Activated CD4-positive, alpha-beta T cell treated with anti-CD3 and anti-CD28 coated beads, Interleukin-2, amount 50 U/mL, for 24 hours (primary cell): ENCODE measurements around the gene E2F3.
A peak's percentile ranks its signal among the peaks of the same experiment; 100 is the strongest.

Experiments
- DNase-seq, 2 donors: peaks; one replicate each; pipeline ENCODE4 v3.0.0-alpha.2; 2020; ENCODE audit warnings: low read depth in 1 of 2, low spot score in 1 of 2

Gene E2F3

GRCh38 chr6:20402092-20402341 lies 338 bp downstream of the E2F3 start:
- no peak for DNase-seq

DNA sequence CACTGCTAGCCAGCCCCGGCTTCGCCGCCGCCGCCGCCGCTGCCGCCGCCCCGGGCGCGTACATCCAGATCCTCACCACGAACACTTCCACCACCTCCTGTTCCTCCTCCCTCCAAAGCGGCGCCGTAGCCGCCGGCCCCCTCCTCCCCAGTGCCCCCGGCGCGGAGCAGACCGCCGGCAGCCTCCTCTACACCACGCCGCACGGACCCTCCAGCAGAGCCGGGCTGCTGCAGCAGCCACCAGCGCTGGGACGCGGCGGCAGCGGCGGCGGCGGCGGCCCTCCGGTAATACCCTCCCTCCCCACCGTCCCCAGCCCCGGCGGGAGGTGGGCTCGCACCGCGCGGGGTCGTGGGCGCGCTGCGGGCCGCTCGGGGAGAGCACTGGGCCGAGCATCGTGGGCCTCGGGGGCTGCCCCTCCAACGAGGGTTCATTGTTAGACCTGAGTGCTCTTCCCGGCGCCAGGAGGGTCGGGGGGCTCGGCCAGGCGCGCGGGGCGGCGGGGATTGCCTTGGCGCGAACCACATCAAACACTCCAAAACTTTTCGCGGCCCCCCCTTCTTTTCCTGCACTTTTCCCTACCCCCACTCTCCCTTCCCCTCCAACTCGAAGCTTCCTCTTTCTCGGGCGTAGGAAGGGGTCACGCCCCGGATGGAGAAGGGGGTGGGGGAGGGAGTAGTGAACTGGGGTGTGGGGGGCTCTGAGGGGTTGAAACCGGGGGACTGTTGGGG lies 827 bp downstream of the E2F3 start:
- DNase-seq = peak; percentile 33 to 49

- peak; percentile 79 to 83 for DNase-seq
Measured at GRCh38 chr6:20403070-20403765, 1.5 kb downstream of the E2F3 start.

DNA sequence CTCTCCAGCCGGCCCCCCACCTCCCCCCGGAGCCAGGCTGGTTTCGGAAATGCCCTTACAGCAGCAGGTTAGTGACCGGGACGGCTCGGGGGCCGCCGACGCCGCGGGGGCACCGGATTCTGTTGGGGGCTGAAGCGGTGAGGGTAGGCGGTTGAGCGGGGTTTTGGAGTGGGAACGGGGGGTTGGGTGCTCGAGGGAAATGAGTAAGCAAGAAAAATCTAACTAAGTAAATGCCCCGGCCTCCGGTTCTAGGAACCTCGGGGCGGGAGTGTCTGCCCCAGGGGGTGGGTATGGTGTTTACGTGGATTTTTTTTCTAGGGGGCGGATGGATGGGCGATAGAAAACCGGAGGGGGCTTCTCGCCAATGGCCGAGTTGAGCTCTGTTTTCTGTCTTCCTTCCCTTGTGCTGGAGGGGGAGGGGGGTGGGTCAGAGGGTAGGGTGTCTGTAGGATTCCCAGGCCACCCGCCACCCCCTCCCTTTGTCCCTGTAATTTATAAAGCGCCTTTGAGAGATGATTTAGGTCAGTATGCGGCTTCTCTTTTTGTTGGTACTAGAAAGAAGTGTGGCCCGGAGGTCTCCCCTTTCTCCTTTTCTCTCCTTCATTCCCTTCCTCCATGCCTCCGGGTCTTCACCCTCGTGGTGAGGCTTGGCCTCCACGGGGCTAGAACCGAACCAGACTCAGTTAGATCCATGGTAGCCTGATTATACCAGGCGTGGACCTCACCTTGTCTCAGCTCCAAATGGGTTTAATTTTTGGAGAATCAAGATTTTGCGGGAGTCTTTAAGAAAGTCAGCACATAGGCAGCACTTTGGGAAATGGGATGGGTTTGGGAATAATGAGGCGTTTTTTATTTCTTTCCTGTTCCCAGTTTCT lies 2.3 kb downstream of the E2F3 start:
- DNase-seq = peak; percentile 69 to 70

- DNase-seq = peak; percentile 29 to 65
Measured at GRCh38 chr6:20404641-20405032, 3.0 kb downstream of the E2F3 start.

DNA sequence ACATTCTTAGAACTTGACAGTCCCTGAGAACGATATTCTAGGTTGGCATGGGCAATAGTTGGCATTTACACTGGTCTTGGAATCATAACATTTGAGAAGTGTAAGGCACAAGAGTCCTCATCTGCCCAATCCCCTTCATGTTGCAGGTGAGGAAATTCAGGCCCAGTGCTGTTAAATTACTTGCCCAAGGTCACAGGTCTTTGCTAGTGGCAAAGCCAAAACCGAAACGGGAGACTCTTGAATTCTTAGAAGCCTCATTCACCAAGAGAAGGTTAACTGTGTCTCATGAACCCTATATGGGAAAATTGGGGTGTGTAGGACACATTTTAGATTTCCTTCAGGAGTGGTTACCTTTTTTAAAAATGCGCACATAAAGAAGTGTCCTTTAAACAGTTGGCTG lies 7.2 kb downstream of the E2F3 start:
- DNase-seq = no peak

DNA sequence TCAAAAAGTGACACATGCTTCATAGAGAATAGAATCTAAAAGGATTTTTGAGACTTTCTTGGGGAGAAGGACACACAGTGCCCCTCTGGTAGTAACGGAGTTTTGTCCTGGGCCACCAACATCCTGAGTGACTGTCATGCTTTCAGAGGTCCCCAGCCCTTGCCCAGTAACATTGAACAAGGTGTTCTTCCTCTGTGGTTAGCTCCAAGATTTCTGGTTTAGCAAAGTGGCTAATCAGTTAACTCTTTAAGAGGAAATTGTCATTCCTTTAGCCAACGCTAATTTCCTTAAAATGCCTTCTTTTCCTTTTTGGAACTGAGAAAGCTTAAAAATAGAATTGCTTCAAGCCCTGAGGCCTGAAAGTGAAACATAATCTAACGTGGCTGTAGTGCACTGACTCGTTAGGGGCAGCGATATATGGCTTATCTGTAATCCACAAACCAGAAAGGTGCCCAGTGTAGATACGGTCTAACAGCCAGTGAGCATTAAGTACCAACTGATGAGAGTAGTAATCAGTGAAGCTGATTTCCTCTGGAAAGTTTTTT lies 7.8 kb downstream of the E2F3 start:
- DNase-seq = no peak

GRCh38 chr6:20411544-20411943 lies 9.9 kb downstream of the E2F3 start:
- DNase-seq = no peak

DNA sequence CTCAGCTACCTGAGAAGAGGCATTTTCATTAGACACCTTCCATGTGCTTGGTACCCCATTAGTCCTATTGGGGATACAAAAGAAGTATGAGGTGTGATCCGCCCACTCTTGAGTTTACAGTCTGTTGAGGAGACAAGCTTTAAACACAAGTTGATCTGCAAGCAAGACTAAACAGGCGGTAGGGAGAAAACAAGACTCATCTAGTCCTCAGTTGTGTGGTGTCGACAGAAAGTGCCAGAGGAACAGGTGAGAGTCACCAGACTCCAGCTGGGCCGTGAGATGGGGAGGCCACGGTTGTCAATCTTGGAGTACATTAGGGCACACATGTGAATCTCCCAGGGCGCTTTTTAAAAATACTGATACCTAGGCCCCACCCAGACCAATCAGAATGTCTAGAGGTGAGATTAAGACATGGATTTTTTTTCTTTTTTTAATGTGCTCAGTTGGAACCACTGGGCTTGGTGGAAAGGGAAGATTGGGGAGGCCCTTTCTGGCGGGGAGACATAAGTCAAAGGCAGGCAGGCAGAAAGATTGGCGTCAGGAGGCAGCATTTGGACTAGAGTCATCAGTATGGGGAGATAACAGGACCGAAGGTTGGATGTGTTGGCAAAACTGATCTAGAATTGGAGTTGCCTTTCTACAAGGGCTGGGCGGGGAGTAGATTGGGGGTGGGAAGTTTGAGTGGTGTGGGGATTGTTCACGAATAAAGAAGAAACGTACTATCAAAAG lies 10.4 kb downstream of the E2F3 start:
- DNase-seq = no peak

GRCh38 chr6:20412682-20413073 lies 11.0 kb downstream of the E2F3 start:
- no peak for DNase-seq

DNA sequence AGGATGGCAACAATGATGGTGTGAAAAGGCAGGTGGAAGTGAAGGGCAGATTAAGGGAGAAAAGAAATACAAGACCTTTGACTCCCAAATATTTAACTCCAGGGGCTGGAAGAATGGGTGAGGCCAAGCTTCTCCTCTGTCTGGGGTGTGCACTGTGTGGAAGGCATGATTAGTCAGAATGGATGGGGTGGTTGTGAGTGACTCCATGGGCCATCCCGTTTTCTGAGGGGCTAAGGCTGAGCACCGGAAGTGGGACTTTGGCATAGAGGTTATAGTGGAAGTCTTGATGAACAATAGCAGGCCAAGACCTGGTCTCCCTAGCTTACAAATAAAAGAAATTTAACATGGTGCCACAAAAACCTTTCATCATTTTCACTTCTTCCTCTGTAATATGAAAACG lies 12.1 kb downstream of the E2F3 start:
- no peak for DNase-seq

DNA sequence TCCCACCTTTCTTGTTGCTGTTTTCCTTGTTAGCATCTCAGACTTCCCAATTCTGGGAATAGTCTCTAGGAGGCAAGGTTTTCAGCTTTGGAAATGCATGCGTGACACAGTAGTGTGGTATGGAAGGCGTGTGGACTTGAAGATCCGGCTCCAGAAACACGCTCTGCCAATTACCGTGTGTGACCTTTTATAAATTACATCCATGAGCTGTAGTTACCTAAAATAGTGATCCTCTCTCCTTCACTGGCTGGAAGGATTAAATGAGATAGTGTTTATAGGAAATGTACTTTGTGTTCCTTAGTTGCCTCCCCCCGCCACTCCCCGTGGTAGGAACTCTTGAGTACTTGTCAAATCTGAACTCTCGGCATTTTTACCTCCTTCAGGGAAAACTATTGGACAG lies 13.0 kb downstream of the E2F3 start:
- DNase-seq = no peak

- no peak for DNase-seq
Measured at GRCh38 chr6:20415304-20415703, 13.6 kb downstream of the E2F3 start.

DNA sequence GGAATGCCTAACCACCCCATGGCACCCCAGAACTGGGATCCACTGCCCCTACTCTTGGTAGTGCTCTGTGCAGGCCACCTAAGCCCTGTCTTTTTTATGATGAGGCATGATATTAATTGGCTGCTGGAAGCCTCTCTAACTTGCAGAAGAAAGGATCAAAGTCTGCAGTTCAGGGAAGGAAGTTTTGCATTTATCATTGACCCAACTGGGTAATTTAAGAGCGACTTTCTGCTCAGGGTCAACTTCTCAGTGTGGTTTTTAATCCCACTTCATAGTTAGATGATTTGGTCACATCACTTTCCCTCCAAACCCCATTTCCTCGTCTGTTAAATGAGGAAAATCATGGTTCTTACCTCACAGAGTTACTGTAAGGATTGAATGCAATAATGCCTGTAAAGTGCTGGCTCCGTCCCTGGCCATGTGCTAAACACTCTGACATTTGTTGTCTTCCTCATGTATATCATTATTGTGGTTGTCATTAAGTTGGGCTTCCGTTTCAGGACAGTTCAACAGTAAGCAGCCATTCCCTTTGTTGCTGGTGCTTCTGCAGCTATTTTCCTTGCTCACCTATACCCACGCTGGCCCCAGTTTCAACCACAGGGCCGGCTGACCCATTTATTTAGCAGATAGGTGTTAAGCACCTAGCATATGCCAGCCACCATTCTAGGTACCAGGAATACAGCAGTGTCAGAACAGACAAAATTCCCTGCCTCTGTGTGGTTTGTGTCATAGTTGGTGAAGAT lies 14.2 kb downstream of the E2F3 start:
- no peak for DNase-seq

- DNase-seq = no peak
Measured at GRCh38 chr6:20416567-20417345, 15.1 kb downstream of the E2F3 start.

DNA sequence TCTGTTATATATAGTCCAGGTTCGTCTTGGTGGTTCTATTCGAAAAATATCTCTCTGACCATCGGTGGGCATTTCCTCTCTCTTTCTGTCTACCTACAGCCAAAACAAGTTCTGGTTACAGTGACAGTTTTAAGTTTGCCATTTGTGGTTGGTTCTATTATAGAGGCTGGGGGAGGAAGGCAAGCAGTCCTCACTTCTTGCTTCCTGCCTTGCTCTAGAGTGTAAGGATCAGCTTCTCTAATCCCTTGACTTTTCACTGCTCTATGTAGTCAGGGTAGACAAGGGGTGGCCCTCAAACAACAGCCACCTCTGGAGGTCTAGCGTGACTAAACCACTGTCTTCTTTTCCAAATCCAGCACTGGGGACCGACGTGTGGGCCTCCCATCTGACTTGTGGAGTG lies 16.1 kb downstream of the E2F3 start:
- DNase-seq = no peak

- DNase-seq = no peak
Measured at GRCh38 chr6:20426177-20427082, 24.8 kb downstream of the E2F3 start.

- no peak for DNase-seq
Measured at GRCh38 chr6:20427856-20428255, 26.2 kb downstream of the E2F3 start.

GRCh38 chr6:20432692-20433091 lies 31.0 kb downstream of the E2F3 start:
- no peak for DNase-seq
